H9 (cell line): ENCODE results near the gene SLC2A10. TPM values are rescaled to one million over a fixed set of nuclear protein-coding genes. Genes with fewer than 3 reads are reported as not detected.

ENCODE experiments used
- DNase-seq: peaks from one replicate; pipeline ENCODE4 v3.0.0-alpha.2; 2017
- H2AFZ ChIP-seq: one replicate; pipeline ENCODE4 v1.6.1; 2013; ENCODE audit warnings: mild to moderate bottlenecking, low read length, control low read depth, moderate library complexity
- H2AK5ac ChIP-seq: 2 replicates; pipeline ENCODE4 v1.6.1; 2013; ENCODE audit warnings: low read length, control low read depth, mixed read lengths; ENCODE audit not compliant: insufficient read length
- H2BK120ac ChIP-seq: one replicate; pipeline ENCODE4 v1.6.1; 2013; ENCODE audit warnings: low read depth, mild to moderate bottlenecking, low read length, control low read depth, inconsistent platforms; ENCODE audit not compliant: poor library complexity, severe bottlenecking
- H2BK12ac ChIP-seq: 2 replicates; pipeline ENCODE4 v1.6.1; 2013; ENCODE audit warnings: low read length, control low read depth, mixed read lengths, low read depth; ENCODE audit not compliant: insufficient read length
- H2BK15ac ChIP-seq: 2 replicates; pipeline ENCODE4 v1.6.1; 2013; ENCODE audit warnings: low read depth, low read length, control low read depth
- H2BK20ac ChIP-seq: one replicate; pipeline ENCODE4 v1.6.1; 2013; ENCODE audit warnings: low read depth, mild to moderate bottlenecking, low read length, control low read depth, inconsistent platforms; ENCODE audit not compliant: poor library complexity, severe bottlenecking
- H2BK5ac ChIP-seq: 2 replicates; pipeline ENCODE4 v1.6.1; 2013; ENCODE audit warnings: low read length, control low read depth, mixed read lengths; ENCODE audit not compliant: insufficient read length
- H3K14ac ChIP-seq: 2 replicates; pipeline ENCODE4 v1.6.1; 2013; ENCODE audit warnings: low read length, control low read depth; ENCODE audit not compliant: insufficient read depth
- H3K18ac ChIP-seq: 2 replicates; pipeline ENCODE4 v1.6.1; 2013; ENCODE audit warnings: low read depth, mild to moderate bottlenecking, mixed read lengths, low read length, control low read depth; ENCODE audit not compliant: insufficient read length
- H3K23ac ChIP-seq: 2 replicates; pipeline ENCODE4 v1.6.1; 2013; ENCODE audit warnings: low read length, control low read depth, mixed read lengths, low read depth; ENCODE audit not compliant: insufficient read length
- H3K23me2 ChIP-seq: 2 replicates; pipeline ENCODE4 v1.6.1; 2013; ENCODE audit warnings: low read depth, mild to moderate bottlenecking, mixed read lengths, low read length, control low read depth; ENCODE audit not compliant: insufficient read length, poor library complexity, severe bottlenecking
- H3K27ac ChIP-seq: 2 replicates; pipeline ENCODE4 v1.5.1; 2013; ENCODE audit warnings: low read length, control low read depth, mixed read lengths, low read depth; ENCODE audit not compliant: insufficient read length
- H3K27me3 ChIP-seq: 2 replicates; pipeline ENCODE4 v1.6.1; 2013; ENCODE audit warnings: low read length, control low read depth, inconsistent platforms; ENCODE audit not compliant: insufficient read depth
- H3K4ac ChIP-seq: 2 replicates; pipeline ENCODE4 v1.6.1; 2013; ENCODE audit warnings: low read depth, mild to moderate bottlenecking, control low read depth, inconsistent platforms, low read length, moderate library complexity
- H3K4me1 ChIP-seq: 2 replicates; pipeline ENCODE4 v1.6.1; 2013; ENCODE audit warnings: low read length, control low read depth, inconsistent platforms; ENCODE audit not compliant: insufficient read depth
- H3K4me2 ChIP-seq: 2 replicates; pipeline ENCODE4 v1.6.1; 2013; ENCODE audit warnings: low read length, control low read depth, mixed read lengths; ENCODE audit not compliant: insufficient read length, insufficient read depth
- H3K56ac ChIP-seq: 2 replicates; pipeline ENCODE4 v1.6.1; 2013; ENCODE audit warnings: low read depth, mild to moderate bottlenecking, mixed read lengths, low read length, control low read depth; ENCODE audit not compliant: insufficient read length
- H3K79me1 ChIP-seq: 2 replicates; pipeline ENCODE4 v1.6.1; 2013; ENCODE audit warnings: low read depth, mild to moderate bottlenecking, moderate library complexity, low read length, control low read depth, inconsistent platforms; ENCODE audit not compliant: insufficient read depth, poor library complexity, severe bottlenecking
- H3K79me2 ChIP-seq: 2 replicates; pipeline ENCODE4 v1.6.1; 2013; ENCODE audit warnings: low read length, control low read depth, inconsistent platforms; ENCODE audit not compliant: insufficient read depth
- H3K9ac ChIP-seq: 2 replicates; pipeline ENCODE4 v1.6.1; 2013; ENCODE audit warnings: low read length, control low read depth, mixed read lengths; ENCODE audit not compliant: insufficient read length; ENCODE audit errors: extremely low read depth
- H3K9me3 ChIP-seq: one replicate; pipeline ENCODE4 v1.6.1; 2013; ENCODE audit warnings: low read depth, low read length, inconsistent platforms; ENCODE audit not compliant: control insufficient read depth
- H3T11ph ChIP-seq: one replicate; pipeline ENCODE4 v1.6.1; 2013; ENCODE audit warnings: mild to moderate bottlenecking, low read length, control low read depth, inconsistent platforms
- H4K20me1 ChIP-seq: one replicate; pipeline ENCODE4 v1.6.1; 2013; ENCODE audit not compliant: control insufficient read depth, insufficient read length, insufficient read depth
- H4K5ac ChIP-seq: 2 replicates; pipeline ENCODE4 v1.6.1; 2013; ENCODE audit warnings: low read depth, mild to moderate bottlenecking, mixed read lengths, low read length, control low read depth; ENCODE audit not compliant: insufficient read length
- H4K8ac ChIP-seq: replicated peaks from 2 replicates; pipeline ENCODE4 v1.6.1; 2013; ENCODE audit warnings: low read length, control low read depth, mixed read lengths, low read depth; ENCODE audit not compliant: insufficient read length
- H4K91ac ChIP-seq: 2 replicates; pipeline ENCODE4 v1.6.1; 2013; ENCODE audit warnings: low read depth, mild to moderate bottlenecking, moderate library complexity, mixed read lengths, low read length, control low read depth; ENCODE audit not compliant: insufficient read length
- H3K27ac Mint-ChIP-seq, 3 experiments: 2 replicates in 2 of 3; 3 replicates in 1 of 3; pipeline ENCODE4 v1.8.0; 2020 to 2021; ENCODE audit warnings: mixed read lengths in 3 of 3, mild to moderate bottlenecking in 1 of 3, moderate library complexity in 1 of 3
- H3K27me3 Mint-ChIP-seq: 2 replicates; pipeline ENCODE4 v1.8.0; 2021; ENCODE audit warnings: low read depth, mild to moderate bottlenecking, moderate library complexity, mixed read lengths
- H3K36me3 Mint-ChIP-seq, 3 experiments: 2 replicates in 2 of 3; 3 replicates in 1 of 3; pipeline ENCODE4 v1.8.0; 2020 to 2021; ENCODE audit warnings: low read depth in 3 of 3, mixed read lengths in 3 of 3; ENCODE audit not compliant: insufficient read depth in 1 of 3
- H3K4me1 Mint-ChIP-seq, 2 experiments: 2 replicates each; pipeline ENCODE4 v1.8.0; 2020; ENCODE audit warnings: mixed read lengths in 2 of 2
- H3K4me3 Mint-ChIP-seq, 2 experiments: 2 replicates in 1 of 2; 3 replicates in 1 of 2; pipeline ENCODE4 v1.8.0; 2020 to 2021; ENCODE audit warnings: mild to moderate bottlenecking in 2 of 2, mixed read lengths in 2 of 2, moderate library complexity in 1 of 2
- H3K9me3 Mint-ChIP-seq, 2 experiments: 2 replicates in 1 of 2; 3 replicates in 1 of 2; pipeline ENCODE4 v1.8.0; 2020; ENCODE audit warnings: mild to moderate bottlenecking in 2 of 2, mixed read lengths in 2 of 2, moderate library complexity in 1 of 2
- WGBS: extraction: QIAGEN DNeasy Blood & Tissue Kit; methylation state at CpG from one replicate; pipeline ENCODE4 v1.1.7; 2013; ENCODE audit warnings: missing lambda C conversion rate, low lambda C conversion rate, mixed read lengths; ENCODE audit not compliant: insufficient read length; ENCODE audit errors: extremely low coverage; 5-methylcytosine and 5-hydroxymethylcytosine counted together
- total RNA-seq: library from RNA; stranded (reverse); gene quantifications from 2 replicates; pipeline ENCODE4 v1.2.1, GENCODE V29; 2021
- TF ChIP-seq, protein P1 (sequence below): fragments of 200-600 bp; sonication (generic); conservative IDR thresholded peaks from 3 replicates; pipeline ENCODE4 v1.8.0; 2021; ENCODE audit warnings: antibody characterized with exemption, mild to moderate bottlenecking

The SLC2A10 gene
- total RNA-seq, 1 experiment from 2014 or later, result 8.2 TPM

DNA sequence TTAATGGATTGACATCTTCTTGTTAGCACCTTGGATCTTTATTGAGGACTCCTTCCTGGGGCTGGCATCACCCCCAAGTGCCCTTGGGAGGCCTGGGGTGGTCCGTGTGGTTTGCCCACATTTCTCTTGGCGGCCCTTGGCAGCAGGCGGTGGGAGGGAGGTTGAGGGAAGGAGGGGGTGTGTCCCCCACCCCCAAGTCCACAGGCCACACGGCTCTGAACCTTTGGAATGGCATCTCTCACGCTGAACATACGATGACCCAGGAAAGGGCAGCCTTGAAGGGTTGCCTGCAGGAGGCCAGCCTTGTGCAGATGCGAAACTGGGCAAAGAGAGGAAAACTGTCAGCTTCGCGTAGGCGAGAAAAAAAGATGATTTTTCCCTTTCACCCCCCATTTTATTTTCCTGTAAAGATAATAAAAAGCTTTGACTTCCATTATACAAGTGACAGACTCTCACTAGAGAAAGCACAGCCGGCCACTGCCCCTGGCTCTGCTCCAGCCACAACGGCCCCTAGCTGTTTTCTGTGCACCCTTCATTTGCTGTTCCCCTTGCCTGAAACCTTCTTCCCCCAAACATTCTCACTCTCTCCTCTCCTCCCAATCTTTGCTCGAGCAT is 56.2 kb downstream of the SLC2A10 start:
- H3K27ac ChIP-seq, result no peak overlapping the region
- no peak for DNase-seq
- H2AFZ ChIP-seq, result no peak overlapping the region
- no peak overlapping the region for H3K4me2 ChIP-seq
- H4K91ac ChIP-seq, result no peak overlapping the region
- no peak overlapping the region for H3K4ac ChIP-seq
- H3K56ac ChIP-seq, result no peak overlapping the region
- H2BK20ac ChIP-seq, result no peak overlapping the region
- H3K18ac ChIP-seq, result no peak overlapping the region
- Mint-ChIP-seq H3K27me3 (peaks cover 2% of the 10 kb centered on the region; the same call in 1 of the 2 replicates), H3K4me3 (no peak overlapping the region), H3K36me3 (no peaks in the 10 kb centered on the region), H3K4me1 (peaks cover 0 to 3% of the 10 kb centered on the region in 2 experiments; a peak in 1 of 4 replicates), H3K27ac (no peak overlapping the region), H3K9me3 (no peaks in the 10 kb centered on the region)
- H2BK15ac ChIP-seq, result no peak overlapping the region
- no peak overlapping the region for H3T11ph ChIP-seq
- no peaks in the 10 kb centered on the region for H4K20me1 ChIP-seq
- H3K27me3 ChIP-seq, result no peaks in the 10 kb centered on the region
- H2BK5ac ChIP-seq, result no peak overlapping the region
- H3K23me2 ChIP-seq, result no peaks in the 10 kb centered on the region
- H2BK120ac ChIP-seq, result no peak overlapping the region
- whole genome bisulfite sequencing, result no CpG with 5 or more reads among the region's 13 CpGs
- H4K8ac ChIP-seq, result no peak overlapping the region
- H3K79me2 ChIP-seq, result no peaks in the 10 kb centered on the region
- no peak overlapping the region for H3K14ac ChIP-seq
- H3K23ac ChIP-seq, result no peak overlapping the region
- no peak overlapping the region for H2BK12ac ChIP-seq
- no peaks in the 10 kb centered on the region for H3K9me3 ChIP-seq
- no peaks in the 10 kb centered on the region for H3K4me1 ChIP-seq
- H4K5ac ChIP-seq, result no peak overlapping the region
- H2AK5ac ChIP-seq, result no peak overlapping the region
- TF ChIP-seq, protein P1, sequence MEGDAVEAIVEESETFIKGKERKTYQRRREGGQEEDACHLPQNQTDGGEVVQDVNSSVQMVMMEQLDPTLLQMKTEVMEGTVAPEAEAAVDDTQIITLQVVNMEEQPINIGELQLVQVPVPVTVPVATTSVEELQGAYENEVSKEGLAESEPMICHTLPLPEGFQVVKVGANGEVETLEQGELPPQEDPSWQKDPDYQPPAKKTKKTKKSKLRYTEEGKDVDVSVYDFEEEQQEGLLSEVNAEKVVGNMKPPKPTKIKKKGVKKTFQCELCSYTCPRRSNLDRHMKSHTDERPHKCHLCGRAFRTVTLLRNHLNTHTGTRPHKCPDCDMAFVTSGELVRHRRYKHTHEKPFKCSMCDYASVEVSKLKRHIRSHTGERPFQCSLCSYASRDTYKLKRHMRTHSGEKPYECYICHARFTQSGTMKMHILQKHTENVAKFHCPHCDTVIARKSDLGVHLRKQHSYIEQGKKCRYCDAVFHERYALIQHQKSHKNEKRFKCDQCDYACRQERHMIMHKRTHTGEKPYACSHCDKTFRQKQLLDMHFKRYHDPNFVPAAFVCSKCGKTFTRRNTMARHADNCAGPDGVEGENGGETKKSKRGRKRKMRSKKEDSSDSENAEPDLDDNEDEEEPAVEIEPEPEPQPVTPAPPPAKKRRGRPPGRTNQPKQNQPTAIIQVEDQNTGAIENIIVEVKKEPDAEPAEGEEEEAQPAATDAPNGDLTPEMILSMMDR, result no peak
- H3K9ac ChIP-seq, result no peak overlapping the region
- no peaks in the 10 kb centered on the region for H3K79me1 ChIP-seq
